Spinal cord (tissue), 10 donors: Measurements from ENCODE around the gene RAB40C. TPM values are rescaled to one million over a fixed set of nuclear protein-coding genes. Genes with fewer than 3 reads are reported as not detected.

Experiments
- DNase-seq, 6 donors: peaks; one replicate each; pipeline versions ENCODE4 v3.0.0 to v3.0.0-alpha.2; 2013 to 2015; ENCODE audit warnings: low spot score in 6 of 6, low read depth in 4 of 6
- H3K27ac ChIP-seq: one replicate; pipeline ENCODE4 v1.5.1; 2013; ENCODE audit warnings: low read depth, low read length, control low read depth
- H3K27me3 ChIP-seq: one replicate; pipeline ENCODE4 v1.6.1; 2013; ENCODE audit warnings: low read length; ENCODE audit not compliant: control insufficient read depth, insufficient read depth
- H3K36me3 ChIP-seq: one replicate; pipeline ENCODE4 v1.6.1; 2013; ENCODE audit warnings: low read length; ENCODE audit not compliant: control insufficient read depth, insufficient read depth
- H3K4me1 ChIP-seq: one replicate; pipeline ENCODE4 v1.6.1; 2013; ENCODE audit warnings: low read length; ENCODE audit not compliant: control insufficient read depth, insufficient read depth
- H3K4me3 ChIP-seq: one replicate; pipeline ENCODE4 v1.5.1; 2013; ENCODE audit warnings: low read depth, low read length, control low read depth
- H3K9me3 ChIP-seq: one replicate; pipeline ENCODE4 v1.6.1; 2013; ENCODE audit warnings: low read length; ENCODE audit not compliant: control insufficient read depth, insufficient read depth
- WGBS: methylation state at CpG from one replicate; pipeline ENCODE4 v1.1.5; 2013; ENCODE audit warnings: missing lambda C conversion rate; ENCODE audit not compliant: insufficient coverage; 5-methylcytosine and 5-hydroxymethylcytosine counted together
- polyA plus RNA-seq, 2 donors: library from polyadenylated mRNA; unstranded; fragments of 120-200 nt; gene quantifications; one replicate each; pipeline ENCODE4 v1.2.1, GENCODE V29; 2013; ENCODE audit not compliant: insufficient read length in 2 of 2
- total RNA-seq, 2 donors: library from RNA; depleted of rRNA in 1 of 2; stranded (reverse); fragments of 120-200 nt in 1 of 2; fragments of >200 nt in 1 of 2; gene quantifications; one replicate each; pipeline versions ENCODE4 v1.2.3 to v1.2.4, GENCODE V29; 2013 to 2014
- donor health status: healthy.

RAB40C gene
- total and polyA plus RNA-seq, 4 donors, result 12.4 to 45.7 (median 30.1) TPM

GRCh38 chr16:565419-566330, 24.2 kb upstream of the RAB40C start:
- Histone ChIP-seq H3K4me3 (no peak overlapping the region), H3K27ac (no peak overlapping the region)

GRCh38 chr16:566475-567372, 23.1 kb upstream of the RAB40C start, which contains the start of gene NHLRC4:
NHLRC4 (plus strand) TSS chr16:567005; CDS start chr16:568048, 1,043 bp downstream.
- Histone ChIP-seq H3K4me3 (no peak within 1 kb of the TSS), H3K36me3 (peaks cover 11% of the 10 kb centered on the region), H3K9me3 (no peaks in the 10 kb centered on the region), H3K4me1 (peaks cover 57% of the 10 kb centered on the region), H3K27ac (peak within 1 kb of the TSS; percentile 40), H3K27me3 (peaks cover 6% of the 10 kb centered on the region)
- 45% methylated on average over 26 of the region's 26 CpGs for WGBS
- DNase-seq, result peak in 1 of 6 donors; percentile 52

More at GRCh38 chr16:565419-566330, 24.2 kb upstream of the RAB40C start:
- Histone ChIP-seq H3K36me3 (peaks cover 10% of the 10 kb centered on the region), H3K27me3 (peaks cover 16% of the 10 kb centered on the region), H3K4me1 (peaks cover 51% of the 10 kb centered on the region), H3K9me3 (no peaks in the 10 kb centered on the region)
- peak in 1 of 6 donors; percentile 37 for DNase-seq
- 33% methylated on average over 32 of the region's 35 CpGs for WGBS

GRCh38 chr16:567373-568256, 22.3 kb upstream of the RAB40C start:
- Histone ChIP-seq H3K36me3 (peaks cover 19% of the 10 kb centered on the region), H3K4me3 (no peak overlapping the region), H3K27ac (no peak overlapping the region), H3K27me3 (no peaks in the 10 kb centered on the region), H3K9me3 (no peaks in the 10 kb centered on the region), H3K4me1 (peaks cover 57% of the 10 kb centered on the region)
- DNase-seq, result no peak
- WGBS, result 90% methylated on average over 35 of the region's 35 CpGs

GRCh38 chr16:568401-569258, 21.2 kb upstream of the RAB40C start:
- 59% methylated on average over 11 of the region's 11 CpGs for WGBS
- H3K9me3 ChIP-seq, result no peaks in the 10 kb centered on the region
- peak overlapping the region; percentile 56 for H3K4me3 ChIP-seq
- no peak for DNase-seq
- no peak overlapping the region for H3K27ac ChIP-seq
- no peaks in the 10 kb centered on the region for H3K27me3 ChIP-seq
- H3K36me3 ChIP-seq, result peaks cover 29% of the 10 kb centered on the region
- H3K4me1 ChIP-seq, result peaks cover 57% of the 10 kb centered on the region

- H3K27me3 ChIP-seq, result no peaks in the 10 kb centered on the region
- WGBS, result under 1% methylated on average over 86 of the region's 87 CpGs
- H3K4me3 ChIP-seq, result peak within 1 kb of the TSS; percentile 60
- peak in 2 of 6 donors; percentile 77 to 81 for DNase-seq
- peak within 1 kb of the TSS; percentile 75 for H3K27ac ChIP-seq
- H3K4me1 ChIP-seq, result peaks cover 56% of the 10 kb centered on the region
- H3K36me3 ChIP-seq, result peaks cover 39% of the 10 kb centered on the region
- H3K9me3 ChIP-seq, result no peaks in the 10 kb centered on the region
Measured at GRCh38 chr16:569445-570254, 20.2 kb upstream of the RAB40C start, which contains the start of gene PIGQ. PIGQ (plus strand) TSS chr16:569968; CDS start chr16:574075, 4,107 bp downstream.

- Histone ChIP-seq H3K27me3 (no peaks in the 10 kb centered on the region), H3K4me1 (peaks cover 28% of the 10 kb centered on the region), H3K9me3 (no peaks in the 10 kb centered on the region), H3K27ac (no peak overlapping the region), H3K4me3 (no peak overlapping the region), H3K36me3 (peaks cover 63% of the 10 kb centered on the region)
- DNase-seq, result no peak
- 80% methylated on average over 23 of the region's 27 CpGs for WGBS
Measured at GRCh38 chr16:572865-573650, 16.8 kb upstream of the RAB40C start.

- H3K9me3 ChIP-seq, result no peaks in the 10 kb centered on the region
- H3K27me3 ChIP-seq, result no peaks in the 10 kb centered on the region
- no peak overlapping the region for H3K4me3 ChIP-seq
- peaks cover 72% of the 10 kb centered on the region for H3K36me3 ChIP-seq
- DNase-seq, result no peak
- 93% methylated on average over 46 of the region's 46 CpGs for WGBS
- no peak overlapping the region for H3K27ac ChIP-seq
- H3K4me1 ChIP-seq, result peaks cover 17% of the 10 kb centered on the region
Measured at GRCh38 chr16:574021-574760, 15.7 kb upstream of the RAB40C start.
